ENCODE results near the gene SP4. TPM values are rescaled to one million over a fixed set of nuclear protein-coding genes. Genes with fewer than 3 reads are reported as not detected.

The SP4 gene
- total and polyA plus RNA-seq, 2 donors (not counting 1 experiment from before 2014, with no cell fraction given), result 7.1 to 42.4 TPM

DNA sequence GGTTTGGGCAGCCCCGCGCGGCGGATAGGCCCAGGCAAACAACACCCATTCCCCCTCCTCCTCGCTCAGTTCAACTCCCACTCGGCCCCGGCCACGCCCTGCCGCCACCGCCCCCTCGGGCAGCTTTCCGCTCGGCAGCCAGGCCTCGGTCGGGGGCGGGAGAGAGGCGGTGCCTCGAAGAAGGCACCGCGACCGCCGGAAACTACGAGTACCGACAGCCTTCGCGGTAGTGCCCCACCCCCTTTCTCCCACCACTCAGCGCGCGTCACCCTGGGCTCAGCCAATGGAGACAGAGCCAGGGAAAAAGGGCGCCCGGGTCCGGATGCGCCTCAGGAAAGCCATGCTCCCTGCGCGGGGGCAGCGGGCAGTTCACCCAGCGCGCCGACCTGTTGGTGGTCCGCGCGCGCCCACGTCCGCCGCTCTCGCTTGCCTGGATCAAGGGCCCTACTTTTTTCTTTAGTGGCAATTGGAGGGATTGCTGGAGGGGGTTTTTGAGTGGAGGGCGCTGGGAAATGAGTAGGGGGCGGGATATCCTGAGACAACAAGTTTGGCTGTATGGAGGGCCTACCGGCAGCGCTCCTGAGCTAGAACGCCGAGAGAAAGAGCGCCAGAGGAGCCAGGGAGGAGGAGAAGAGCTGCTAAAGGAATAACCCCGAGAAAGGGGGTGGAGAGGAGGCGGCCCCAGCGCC lies 557 bp upstream of the SP4 start:
- DNase-seq (peak; percentile 99), ATAC-seq (ENCODE audit: low read depth) (peak; percentile 75)
- intact Hi-C loops (cut with micrococcal nuclease), result loop anchor here (1.0 to 5.0 kb wide), 8 partner anchors 74 to 1755 kb away; partner anchors contain the start of genes CDCA7L, MACC1, NUP42 and POLR1F
- Histone ChIP-seq H3K9ac (ENCODE audit: low read length) (peak overlapping the region; percentile 89), H3K79me2 (ENCODE audit: control insufficient read depth, insufficient read depth, low read length) (peaks cover 39% of the 10 kb centered on the region), H2AFZ (ENCODE audit: insufficient read depth, low read depth, low read length, poor library complexity, severe bottlenecking) (peak overlapping the region; percentile 93), H3K36me3 (replicated peaks in 1 of 2; ENCODE audit: control extremely low read depth in 1 of 2, control insufficient read depth in 1 of 2, extremely low read depth in 1 of 2, insufficient read depth in 2 of 2, low read length in 1 of 2) (peaks cover 0 to 11% of the 10 kb centered on the region in 2 experiments), H3K4me2 (replicated peaks; ENCODE audit: low read depth, low read length, poor library complexity, severe bottlenecking) (peak overlapping the region; percentile 93), H3K4me1 (ENCODE audit: control insufficient read depth in 2 of 2, insufficient read depth in 2 of 2, low read length in 2 of 2) (peaks cover 37 to 40% of the 10 kb centered on the region in 2 donors), H3K4me3 (ENCODE audit: control extremely low read depth in 1 of 5, extremely low read depth in 1 of 5, insufficient read depth in 1 of 5, low read depth in 2 of 5, low read length in 4 of 5) (peak overlapping the region; percentile 83 to 98 (median 92)), H3K27me3 (replicated peaks in 1 of 4; ENCODE audit: control extremely low read depth in 1 of 4, control insufficient read depth in 3 of 4, insufficient read depth in 4 of 4, low read length in 3 of 4) (no peaks in the 10 kb centered on the region), H3K27ac (ENCODE audit: low read length in 2 of 2) (peak overlapping the region; percentile 89 to 96), H3K9me3 (ENCODE audit: control extremely low read depth in 1 of 3, control insufficient read depth in 2 of 3, insufficient read depth in 1 of 3, low read length in 2 of 3) (no peaks in the 10 kb centered on the region), H4K20me1 (ENCODE audit: control insufficient read depth, insufficient read depth, low read length, poor library complexity, severe bottlenecking) (peaks cover 5% of the 10 kb centered on the region)
- peak overlapping the region; percentile 99 for H3K27ac Mint-ChIP-seq
- peak overlapping the region; percentile 99 for H3K4me3 Mint-ChIP-seq
- WGBS (ENCODE audit: insufficient coverage), result under 1% methylated on average over 57 of the region's 57 CpGs
- H3K27me3 Mint-ChIP-seq, result no peaks in the 10 kb centered on the region
- no peaks in the 10 kb centered on the region for H3K9me3 Mint-ChIP-seq (ENCODE audit: insufficient read depth)
- POLR2A ChIA-PET, result interaction anchor here (0.5 to 2.3 kb wide), 5 partner anchors 72 to 1394 kb away, joined by 3 to 18 read pairs (median 6); no protein-coding TSS in a partner anchor
- no peak for TF ChIP-seq EZH2 (IDR thresholded peaks at IDR 0.05; ENCODE audit: borderline replicate concordance, insufficient read depth, low read depth, low read length, poor library complexity, severe bottlenecking)
- TF ChIP-seq, protein P1, sequence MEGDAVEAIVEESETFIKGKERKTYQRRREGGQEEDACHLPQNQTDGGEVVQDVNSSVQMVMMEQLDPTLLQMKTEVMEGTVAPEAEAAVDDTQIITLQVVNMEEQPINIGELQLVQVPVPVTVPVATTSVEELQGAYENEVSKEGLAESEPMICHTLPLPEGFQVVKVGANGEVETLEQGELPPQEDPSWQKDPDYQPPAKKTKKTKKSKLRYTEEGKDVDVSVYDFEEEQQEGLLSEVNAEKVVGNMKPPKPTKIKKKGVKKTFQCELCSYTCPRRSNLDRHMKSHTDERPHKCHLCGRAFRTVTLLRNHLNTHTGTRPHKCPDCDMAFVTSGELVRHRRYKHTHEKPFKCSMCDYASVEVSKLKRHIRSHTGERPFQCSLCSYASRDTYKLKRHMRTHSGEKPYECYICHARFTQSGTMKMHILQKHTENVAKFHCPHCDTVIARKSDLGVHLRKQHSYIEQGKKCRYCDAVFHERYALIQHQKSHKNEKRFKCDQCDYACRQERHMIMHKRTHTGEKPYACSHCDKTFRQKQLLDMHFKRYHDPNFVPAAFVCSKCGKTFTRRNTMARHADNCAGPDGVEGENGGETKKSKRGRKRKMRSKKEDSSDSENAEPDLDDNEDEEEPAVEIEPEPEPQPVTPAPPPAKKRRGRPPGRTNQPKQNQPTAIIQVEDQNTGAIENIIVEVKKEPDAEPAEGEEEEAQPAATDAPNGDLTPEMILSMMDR (IDR thresholded peaks at IDR 0.05), result no peak
- peaks cover 49% of the 10 kb centered on the region for H3K4me1 Mint-ChIP-seq
- CTCF ChIA-PET, result interaction anchor here (0.8 to 2.4 kb wide), 9 partner anchors 14 to 173 kb away, joined by 3 to 17 read pairs (median 4); no protein-coding TSS in a partner anchor

DNA sequence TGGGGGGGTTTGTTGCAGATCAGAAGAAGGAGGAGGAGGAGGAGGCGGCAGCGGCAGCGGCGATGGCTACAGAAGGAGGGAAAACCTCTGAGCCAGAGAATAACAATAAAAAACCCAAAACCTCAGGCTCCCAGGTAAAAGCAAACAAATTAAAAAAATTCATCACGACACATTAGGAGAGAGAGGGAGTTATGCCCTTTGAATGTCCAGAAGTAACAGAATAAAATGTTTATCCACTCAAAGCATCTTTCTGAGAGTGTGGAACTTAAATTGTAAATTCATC lies 717 bp downstream of the SP4 start:
- DNase-seq, result no peak
- Histone ChIP-seq H3K4me1 (ENCODE audit: control insufficient read depth in 2 of 2, insufficient read depth in 2 of 2, low read length in 2 of 2) (peaks cover 44 to 51% of the 10 kb centered on the region in 2 donors), H3K27ac (ENCODE audit: low read length in 2 of 2) (peak overlapping the region; percentile 94 to 96), H4K20me1 (ENCODE audit: control insufficient read depth, insufficient read depth, low read length, poor library complexity, severe bottlenecking) (peaks cover 13% of the 10 kb centered on the region), H3K4me2 (replicated peaks; ENCODE audit: low read depth, low read length, poor library complexity, severe bottlenecking) (peak overlapping the region; percentile 93), H2AFZ (ENCODE audit: insufficient read depth, low read depth, low read length, poor library complexity, severe bottlenecking) (peak overlapping the region; percentile 78), H3K36me3 (replicated peaks in 1 of 2; ENCODE audit: control extremely low read depth in 1 of 2, control insufficient read depth in 1 of 2, extremely low read depth in 1 of 2, insufficient read depth in 2 of 2, low read length in 1 of 2) (peaks cover 0 to 11% of the 10 kb centered on the region in 2 experiments), H3K27me3 (replicated peaks in 1 of 4; ENCODE audit: control extremely low read depth in 1 of 4, control insufficient read depth in 3 of 4, insufficient read depth in 4 of 4, low read length in 3 of 4) (no peaks in the 10 kb centered on the region), H3K79me2 (ENCODE audit: control insufficient read depth, insufficient read depth, low read length) (peaks cover 52% of the 10 kb centered on the region), H3K4me3 (ENCODE audit: control extremely low read depth in 1 of 5, extremely low read depth in 1 of 5, insufficient read depth in 1 of 5, low read depth in 2 of 5, low read length in 4 of 5) (peak overlapping the region; percentile 70 to 93 (median 83)), H3K9me3 (ENCODE audit: control extremely low read depth in 1 of 3, control insufficient read depth in 2 of 3, insufficient read depth in 1 of 3, low read length in 2 of 3) (no peaks in the 10 kb centered on the region), H3K9ac (ENCODE audit: low read length) (peak overlapping the region; percentile 89)
- H3K9me3 Mint-ChIP-seq (ENCODE audit: insufficient read depth), result no peaks in the 10 kb centered on the region
- no CpG with 5 or more reads among the region's 5 CpGs for WGBS (ENCODE audit: insufficient coverage)
- peak overlapping the region; percentile 98 for H3K4me3 Mint-ChIP-seq
- H3K4me1 Mint-ChIP-seq, result peaks cover 62% of the 10 kb centered on the region
- TF ChIP-seq, protein P1 (IDR thresholded peaks at IDR 0.05), result no peak
- TF ChIP-seq EZH2 (IDR thresholded peaks at IDR 0.05; ENCODE audit: borderline replicate concordance, insufficient read depth, low read depth, low read length, poor library complexity, severe bottlenecking), result no peak
- ATAC-seq (ENCODE audit: low read depth), result no peak
- peak overlapping the region; percentile 99 for H3K27ac Mint-ChIP-seq
- no peaks in the 10 kb centered on the region for H3K27me3 Mint-ChIP-seq
- ChIA-PET CTCF (interaction anchor here (2.0 kb wide), 1 partner anchor 165 kb away, joined by 6 read pairs; no protein-coding TSS in a partner anchor), POLR2A (no interaction called here)
- intact Hi-C loops (cut with micrococcal nuclease), result loop anchor here (2.0 to 5.0 kb wide), 6 partner anchors 168 to 1754 kb away; partner anchors contain the start of genes MACC1, NUP42 and POLR1F

All from B cell (primary cell).